ENCODE data around the gene ALOX5. TPM values are rescaled to one million over a fixed set of nuclear protein-coding genes. Genes with fewer than 3 reads are reported as not detected.
"Not testable (repeated sequence)": the region's sequence is repeated elsewhere in the genome, so short reads cannot be mapped to it uniquely, and the experiment has no call there.

The ALOX5 gene
- total RNA-seq, 1 donor from 2014 or later, result 23.1 TPM

DNA sequence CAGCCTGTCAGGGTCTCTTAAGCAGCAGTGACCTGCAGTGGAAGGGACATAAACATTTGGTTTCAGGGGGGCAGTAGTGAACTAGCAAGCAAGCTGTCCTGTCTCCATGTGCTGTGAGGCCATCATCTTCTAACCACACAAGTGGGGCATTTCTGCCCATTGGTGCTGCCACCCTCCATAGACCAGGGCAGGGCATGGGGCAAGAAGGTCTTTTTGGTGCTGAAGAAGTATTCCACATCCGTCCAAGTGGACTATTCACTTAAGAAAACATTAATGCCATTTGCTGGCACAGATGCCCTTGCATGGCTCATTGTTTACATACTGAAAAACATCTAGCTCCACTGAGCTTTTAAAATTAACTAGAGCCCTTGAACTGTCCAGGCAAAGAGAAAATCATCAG lies 35.8 kb downstream of the ALOX5 start:
- intact Hi-C loops (cut with DNase I), result no loop called here
- TF ChIP-seq, protein P1, sequence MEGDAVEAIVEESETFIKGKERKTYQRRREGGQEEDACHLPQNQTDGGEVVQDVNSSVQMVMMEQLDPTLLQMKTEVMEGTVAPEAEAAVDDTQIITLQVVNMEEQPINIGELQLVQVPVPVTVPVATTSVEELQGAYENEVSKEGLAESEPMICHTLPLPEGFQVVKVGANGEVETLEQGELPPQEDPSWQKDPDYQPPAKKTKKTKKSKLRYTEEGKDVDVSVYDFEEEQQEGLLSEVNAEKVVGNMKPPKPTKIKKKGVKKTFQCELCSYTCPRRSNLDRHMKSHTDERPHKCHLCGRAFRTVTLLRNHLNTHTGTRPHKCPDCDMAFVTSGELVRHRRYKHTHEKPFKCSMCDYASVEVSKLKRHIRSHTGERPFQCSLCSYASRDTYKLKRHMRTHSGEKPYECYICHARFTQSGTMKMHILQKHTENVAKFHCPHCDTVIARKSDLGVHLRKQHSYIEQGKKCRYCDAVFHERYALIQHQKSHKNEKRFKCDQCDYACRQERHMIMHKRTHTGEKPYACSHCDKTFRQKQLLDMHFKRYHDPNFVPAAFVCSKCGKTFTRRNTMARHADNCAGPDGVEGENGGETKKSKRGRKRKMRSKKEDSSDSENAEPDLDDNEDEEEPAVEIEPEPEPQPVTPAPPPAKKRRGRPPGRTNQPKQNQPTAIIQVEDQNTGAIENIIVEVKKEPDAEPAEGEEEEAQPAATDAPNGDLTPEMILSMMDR (IDR thresholded peaks at IDR 0.05), result no peak
- no peak for DNase-seq (ENCODE audit: low spot score in 2 of 2)

DNA sequence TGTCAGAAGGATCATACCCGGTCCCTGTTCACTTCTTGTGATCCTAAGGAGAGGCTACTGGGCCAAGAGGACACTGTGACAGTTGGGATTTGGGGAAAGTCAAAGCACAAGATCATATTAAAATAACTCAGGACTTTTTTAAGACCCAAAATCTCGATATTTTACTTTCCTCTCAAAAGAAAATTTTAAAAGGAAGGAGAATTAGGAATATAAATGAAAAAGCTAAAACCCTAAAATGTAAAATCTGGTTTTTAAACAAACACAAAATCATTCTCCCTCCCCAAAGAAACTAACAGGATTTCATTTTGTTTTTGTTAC lies 36.4 kb downstream of the ALOX5 start:
- no peak for DNase-seq (ENCODE audit: low spot score in 2 of 2)
- TF ChIP-seq, protein P1 (IDR thresholded peaks at IDR 0.05), result no peak
- H3K4me3 ChIP-seq, result no peak overlapping the region
- H3K4me1 ChIP-seq, result no peaks in the 10 kb centered on the region
- no peak overlapping the region for H3K27ac ChIP-seq
- no peaks in the 10 kb centered on the region for H3K9me3 ChIP-seq
- H3K36me3 ChIP-seq, result no peaks in the 10 kb centered on the region
- H3K27me3 ChIP-seq, result no peaks in the 10 kb centered on the region
- intact Hi-C loops (cut with DNase I), result no loop called here

More for the DNA sequence above, 35.8 kb downstream of the ALOX5 start:
- no peaks in the 10 kb centered on the region for H3K4me1 ChIP-seq
- H3K4me3 ChIP-seq, result no peak overlapping the region
- no peaks in the 10 kb centered on the region for H3K27me3 ChIP-seq
- no peaks in the 10 kb centered on the region for H3K9me3 ChIP-seq
- no peaks in the 10 kb centered on the region for H3K36me3 ChIP-seq
- H3K27ac ChIP-seq, result no peak overlapping the region

DNA sequence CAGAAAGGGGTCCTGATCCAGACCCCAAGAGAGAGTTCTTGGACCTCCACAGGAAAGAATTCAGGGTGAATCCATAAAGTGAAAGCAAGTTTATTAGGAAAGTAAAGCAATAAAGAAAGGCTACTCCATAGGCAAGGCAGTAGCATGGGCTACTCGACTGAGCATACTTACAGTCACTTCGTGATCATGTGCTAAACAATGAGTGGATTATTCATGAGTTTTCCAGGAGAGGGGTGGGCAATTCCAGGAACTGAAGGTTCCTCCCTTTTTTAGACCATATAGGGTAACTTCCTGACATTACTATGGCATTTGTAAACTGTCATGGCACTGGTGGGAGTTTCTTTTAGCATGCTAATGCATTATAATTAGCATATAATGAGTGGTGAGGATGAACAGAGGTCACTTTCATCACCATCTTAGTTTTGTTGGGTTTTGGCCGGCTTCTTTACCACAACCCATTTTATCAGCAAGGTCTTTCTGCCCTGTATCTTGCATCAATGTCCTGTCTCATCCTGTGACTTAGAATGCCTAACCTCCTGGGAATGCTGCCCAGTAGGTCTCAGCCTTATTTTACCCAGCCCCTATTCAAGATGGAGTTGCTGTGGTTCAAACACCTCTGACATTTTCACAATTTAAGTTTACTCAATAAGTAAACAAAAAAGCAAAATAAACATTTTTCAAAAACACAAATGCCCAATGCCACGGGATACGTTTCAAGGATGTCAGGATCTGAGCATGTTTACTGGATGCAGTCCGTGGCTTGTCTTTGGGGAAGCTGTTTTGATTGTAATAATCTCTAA lies 37.0 kb downstream of the ALOX5 start:
- H3K36me3 ChIP-seq, result no peaks in the 10 kb centered on the region
- no peaks in the 10 kb centered on the region for H3K9me3 ChIP-seq
- TF ChIP-seq, protein P1 (IDR thresholded peaks at IDR 0.05), result no peak
- H3K27ac ChIP-seq, result no peak overlapping the region
- no peak for DNase-seq (ENCODE audit: low spot score in 2 of 2)
- no peaks in the 10 kb centered on the region for H3K4me1 ChIP-seq
- H3K4me3 ChIP-seq, result no peak overlapping the region
- no peaks in the 10 kb centered on the region for H3K27me3 ChIP-seq
- intact Hi-C loops (cut with DNase I), result no loop called here

DNA sequence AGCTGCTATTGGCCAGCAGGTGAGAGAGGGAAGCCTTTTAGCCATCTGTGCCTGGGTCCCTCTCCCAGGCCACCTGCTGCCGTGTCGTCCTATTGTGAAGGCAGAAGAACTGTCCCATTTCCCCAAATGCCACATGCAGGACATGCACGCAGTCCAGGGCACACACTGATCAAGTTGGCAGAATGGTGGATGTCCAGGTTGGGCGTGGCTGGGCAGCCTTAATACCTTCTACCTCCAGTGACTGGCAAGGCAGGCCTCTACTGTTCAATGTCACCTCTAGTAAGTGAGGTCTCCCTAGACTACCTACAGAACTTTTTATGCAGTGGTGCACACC lies 37.6 kb downstream of the ALOX5 start:
- TF ChIP-seq, protein P1 (IDR thresholded peaks at IDR 0.05), result no peak
- DNase-seq (ENCODE audit: low spot score in 2 of 2), result no peak
- Histone ChIP-seq H3K9me3 (no peaks in the 10 kb centered on the region), H3K27ac (no peak overlapping the region), H3K27me3 (no peaks in the 10 kb centered on the region), H3K4me3 (no peak overlapping the region), H3K36me3 (no peaks in the 10 kb centered on the region), H3K4me1 (no peaks in the 10 kb centered on the region)
- intact Hi-C loops (cut with DNase I), result no loop called here

DNA sequence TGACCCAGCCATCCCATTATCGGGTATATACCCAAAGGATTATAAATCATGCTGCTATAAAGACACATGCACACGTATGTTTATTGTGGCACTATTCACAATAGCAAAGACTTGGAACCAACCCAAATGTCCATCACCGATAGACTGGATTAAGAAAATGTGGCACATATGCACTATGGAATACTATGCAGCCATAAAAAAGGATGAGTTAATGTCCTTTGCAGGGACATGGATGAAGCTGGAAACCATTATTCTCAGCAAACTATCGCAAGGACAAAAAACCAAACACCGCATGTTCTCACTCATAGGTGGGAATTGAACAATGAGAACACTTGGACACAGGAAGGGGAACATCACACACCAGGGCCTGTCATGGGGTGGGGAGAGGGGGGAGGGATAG lies 41.0 kb downstream of the ALOX5 start:
- intact Hi-C loops (cut with DNase I), result not testable (repeated sequence)

DNA sequence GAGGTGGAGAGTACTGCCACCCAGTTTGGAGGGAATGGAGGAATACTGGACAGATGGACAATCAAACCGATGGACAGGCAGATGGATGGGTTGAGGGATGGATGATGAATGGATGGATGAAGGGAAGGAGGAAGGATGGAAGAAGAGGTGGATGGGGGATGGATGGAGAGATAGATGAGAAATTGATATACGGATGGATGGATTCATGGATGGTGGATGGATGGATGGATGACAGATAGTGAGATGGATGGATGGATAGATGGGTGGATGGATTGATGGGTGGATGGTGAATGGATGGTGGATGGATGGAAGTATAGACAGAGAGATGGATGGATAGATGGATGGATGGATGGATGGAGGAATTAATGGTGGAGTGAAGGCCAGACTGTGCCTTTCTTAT lies 42.6 kb downstream of the ALOX5 start:
- TF ChIP-seq, protein P1 (IDR thresholded peaks at IDR 0.05), result no peak
- DNase-seq (ENCODE audit: low spot score in 2 of 2), result no peak

More for the DNA sequence above, 41.0 kb downstream of the ALOX5 start:
- not testable (repeated sequence) for H3K36me3 ChIP-seq; H3K9me3 ChIP-seq; H3K4me3 ChIP-seq; DNase-seq (ENCODE audit: low spot score in 2 of 2); H3K27ac ChIP-seq; H3K4me1 ChIP-seq; H3K27me3 ChIP-seq

More for the DNA sequence above, 42.6 kb downstream of the ALOX5 start:
- Histone ChIP-seq H3K27ac (no peak overlapping the region), H3K9me3 (no peaks in the 10 kb centered on the region), H3K4me1 (peaks cover 0 to 15% of the 10 kb centered on the region in 2 donors), H3K27me3 (no peaks in the 10 kb centered on the region), H3K4me3 (no peak overlapping the region), H3K36me3 (no peaks in the 10 kb centered on the region)
- intact Hi-C loops (cut with DNase I), result no loop called here

Data from ascending aorta (tissue), 2 donors.